Effector CD8-positive, alpha-beta T cell (primary cell): ENCODE results near the gene CMPK1.

Experiments used
- DNase-seq: peaks from one replicate; lab custom pipeline; 2025; lab: John Stamatoyannopoulos, UW

Gene CMPK1

GRCh38 chr1:47396671-47397196 is 63.1 kb downstream of the CMPK1 start:
- DNase-seq, result no peak

- DNase-seq, result no peak
These were observed 65.7 kb downstream of the CMPK1 start for GRCh38 chr1:47399138-47399845.

GRCh38 chr1:47399846-47400155 is 66.2 kb downstream of the CMPK1 start:
- no peak for DNase-seq

- DNase-seq, result no peak
These were observed 68.2 kb downstream of the CMPK1 start for GRCh38 chr1:47401761-47402160.

- no peak for DNase-seq
These were observed 69.0 kb downstream of the CMPK1 start for GRCh38 chr1:47402591-47402990.

GRCh38 chr1:47403321-47403910 is 69.8 kb downstream of the CMPK1 start:
- no peak for DNase-seq

GRCh38 chr1:47405697-47406096 is 72.1 kb downstream of the CMPK1 start:
- no peak for DNase-seq

GRCh38 chr1:47406966-47407365 is 73.4 kb downstream of the CMPK1 start:
- DNase-seq, result no peak

GRCh38 chr1:47407481-47407880 is 73.9 kb downstream of the CMPK1 start:
- DNase-seq, result no peak

GRCh38 chr1:47409311-47410067 is 75.9 kb downstream of the CMPK1 start:
- no peak for DNase-seq

- no peak for DNase-seq
These were observed 76.5 kb downstream of the CMPK1 start for GRCh38 chr1:47410068-47410455.

- no peak for DNase-seq
These were observed 77.8 kb downstream of the CMPK1 start for GRCh38 chr1:47411436-47411835.

- DNase-seq, result no peak
These were observed 78.8 kb downstream of the CMPK1 start for GRCh38 chr1:47412437-47412836.

GRCh38 chr1:47415728-47416318 is 82.2 kb downstream of the CMPK1 start, which contains the start of gene FOXE3:
Gene FOXE3, plus strand, starts transcription at chr1:47416285. Its CDS starts 31 bp downstream, at chr1:47416316.
- DNase-seq, result no peak

- DNase-seq, result no peak
These were observed 83.0 kb downstream of the CMPK1 start for GRCh38 chr1:47416319-47417169.

GRCh38 chr1:47417170-47418044 is 83.8 kb downstream of the CMPK1 start:
- DNase-seq, result no peak

- DNase-seq, result no peak
These were observed 84.5 kb downstream of the CMPK1 start for GRCh38 chr1:47418122-47418521.

GRCh38 chr1:47418681-47419325 is 85.2 kb downstream of the CMPK1 start:
- no peak for DNase-seq

- no peak for DNase-seq
These were observed 87.0 kb downstream of the CMPK1 start for GRCh38 chr1:47420547-47420946.

GRCh38 chr1:47423872-47424271 is 90.3 kb downstream of the CMPK1 start:
- no peak for DNase-seq
